ENCODE measurements around the gene ERBB4. TPM values are rescaled to one million over a fixed set of nuclear protein-coding genes. Genes with fewer than 3 reads are reported as not detected.

Gene ERBB4
- total and polyA plus RNA-seq, 2 of the 8 experiments (the other 6 are each of a cell fraction or from before 2014, with no cell fraction given) = 0.34 to 1.3 TPM

Small RNAs within 50 kb of the gene (microRNA-seq; reads per million reads assigned to microRNA genes)
- gene MIR548F2 (ENCODE audit: borderline microRNAs expressed in 2 of 2, borderline number of aligned reads in 2 of 2, borderline replicate concordance in 1 of 2) = 0 reads per million in 2 experiments

Small RNAs within 50 kb of the gene (small RNA-seq; reads per million reads assigned to genes)
- gene MIR548F2 (ENCODE audit: insufficient read depth) = not detected
- not detected for gene RNA5SP119 (ENCODE audit: insufficient read depth)
